Subcutaneous abdominal adipose tissue (tissue), 5 donors: Measurements from ENCODE around the gene IFNGR1.

ENCODE experiments used
- H3K27ac ChIP-seq: one replicate; pipeline ENCODE4 v1.7.0; 2013; ENCODE audit warnings: low read depth, mild to moderate bottlenecking, inconsistent platforms, low read length, moderate library complexity
- H3K27me3 ChIP-seq, 5 donors: one replicate each; pipeline ENCODE4 v1.7.0; 2013; ENCODE audit warnings: low read length in 5 of 5, inconsistent platforms in 1 of 5; ENCODE audit not compliant: control insufficient read depth in 5 of 5, insufficient read depth in 4 of 5
- H3K36me3 ChIP-seq, 5 donors: one replicate each; pipeline ENCODE4 v1.7.0; 2013; ENCODE audit warnings: low read length in 5 of 5; ENCODE audit not compliant: control insufficient read depth in 5 of 5, insufficient read depth in 5 of 5
- H3K4me1 ChIP-seq, 5 donors: one replicate each; pipeline ENCODE4 v1.7.0; 2013; ENCODE audit warnings: low read length in 5 of 5, mild to moderate bottlenecking in 3 of 5, moderate library complexity in 1 of 5; ENCODE audit not compliant: control insufficient read depth in 5 of 5, insufficient read depth in 5 of 5
- H3K4me3 ChIP-seq, 5 donors: one replicate each; pipeline ENCODE4 v1.7.0; 2013; ENCODE audit warnings: low read length in 5 of 5, low read depth in 1 of 5
- H3K9ac ChIP-seq, 5 donors: one replicate each; pipeline ENCODE4 v1.7.0; 2013; ENCODE audit warnings: low read length in 5 of 5, mild to moderate bottlenecking in 4 of 5, moderate library complexity in 3 of 5
- H3K9me3 ChIP-seq, 5 donors: one replicate each; pipeline ENCODE4 v1.7.0; 2013; ENCODE audit warnings: low read length in 5 of 5; ENCODE audit not compliant: control insufficient read depth in 5 of 5
- donor health status: healthy.
- donor health status: healthy.
- donor health status: healthy.
- donor health status: healthy.
- donor health status: healthy.

IFNGR1 gene

GRCh38 chr6:137171824-137172733 is 47.1 kb downstream of the IFNGR1 start:
- no peak overlapping the region for H3K27ac ChIP-seq
- no peak overlapping the region for H3K4me3 ChIP-seq
- H3K36me3 ChIP-seq, result no peaks in the 10 kb centered on the region
- H3K9ac ChIP-seq, result no peak overlapping the region
- H3K27me3 ChIP-seq, result no peaks in the 10 kb centered on the region
- H3K9me3 ChIP-seq, result no peaks in the 10 kb centered on the region
- H3K4me1 ChIP-seq, result no peaks in the 10 kb centered on the region

- Histone ChIP-seq H3K27me3 (no peaks in the 10 kb centered on the region), H3K27ac (no peak overlapping the region), H3K9me3 (no peaks in the 10 kb centered on the region), H3K4me3 (no peak overlapping the region), H3K4me1 (peaks cover 0 to 3% (median 0%) of the 10 kb centered on the region in 5 donors), H3K9ac (no peak overlapping the region), H3K36me3 (no peaks in the 10 kb centered on the region)
Measured at GRCh38 chr6:137171053-137171374, 48.2 kb downstream of the IFNGR1 start.

- no peak overlapping the region for H3K4me3 ChIP-seq
- no peaks in the 10 kb centered on the region for H3K9me3 ChIP-seq
- H3K9ac ChIP-seq, result no peak overlapping the region
- no peak overlapping the region for H3K27ac ChIP-seq
- no peaks in the 10 kb centered on the region for H3K36me3 ChIP-seq
- peaks cover 0 to 7% (median 0%) of the 10 kb centered on the region in 5 donors for H3K4me1 ChIP-seq
- no peaks in the 10 kb centered on the region for H3K27me3 ChIP-seq
Measured at GRCh38 chr6:137170266-137171052, 48.7 kb downstream of the IFNGR1 start.

GRCh38 chr6:137167702-137168377 is 51.3 kb downstream of the IFNGR1 start:
- H3K27me3 ChIP-seq, result no peaks in the 10 kb centered on the region
- peaks cover 0 to 7% (median 0%) of the 10 kb centered on the region in 5 donors for H3K4me1 ChIP-seq
- no peak overlapping the region for H3K27ac ChIP-seq
- no peak overlapping the region for H3K9ac ChIP-seq
- H3K36me3 ChIP-seq, result no peaks in the 10 kb centered on the region
- peaks cover 0 to 6% (median 0%) of the 10 kb centered on the region in 5 donors for H3K9me3 ChIP-seq
- H3K4me3 ChIP-seq, result no peak overlapping the region

- Histone ChIP-seq H3K27me3 (no peaks in the 10 kb centered on the region), H3K9ac (no peak overlapping the region), H3K9me3 (peaks cover 0 to 6% (median 0%) of the 10 kb centered on the region in 5 donors), H3K36me3 (no peaks in the 10 kb centered on the region), H3K27ac (no peak overlapping the region), H3K4me1 (peaks cover 0 to 7% (median 0%) of the 10 kb centered on the region in 5 donors), H3K4me3 (no peak overlapping the region)
Measured at GRCh38 chr6:137166247-137167098, 52.7 kb downstream of the IFNGR1 start.

- Histone ChIP-seq H3K9me3 (peaks cover 0 to 6% (median 0%) of the 10 kb centered on the region in 5 donors), H3K27ac (no peak overlapping the region), H3K9ac (no peak overlapping the region), H3K36me3 (no peaks in the 10 kb centered on the region), H3K4me1 (peaks cover 0 to 7% (median 0%) of the 10 kb centered on the region in 5 donors), H3K27me3 (no peaks in the 10 kb centered on the region), H3K4me3 (no peak overlapping the region)
Measured at GRCh38 chr6:137165375-137166246, 53.6 kb downstream of the IFNGR1 start.

GRCh38 chr6:137163732-137164318 is 55.4 kb downstream of the IFNGR1 start:
- Histone ChIP-seq H3K9me3 (peaks cover 0 to 6% (median 0%) of the 10 kb centered on the region in 5 donors), H3K27me3 (no peaks in the 10 kb centered on the region), H3K27ac (no peak overlapping the region), H3K4me1 (peaks cover 0 to 7% (median 0%) of the 10 kb centered on the region in 5 donors), H3K4me3 (no peak overlapping the region), H3K36me3 (no peaks in the 10 kb centered on the region), H3K9ac (no peak overlapping the region)

GRCh38 chr6:137162692-137163306 is 56.4 kb downstream of the IFNGR1 start:
- Histone ChIP-seq H3K4me3 (no peak overlapping the region), H3K4me1 (peaks cover 0 to 10% (median 3%) of the 10 kb centered on the region in 5 donors), H3K9ac (no peak overlapping the region), H3K27me3 (no peaks in the 10 kb centered on the region), H3K36me3 (no peaks in the 10 kb centered on the region), H3K9me3 (peaks cover 0 to 6% (median 0%) of the 10 kb centered on the region in 5 donors), H3K27ac (no peak overlapping the region)
